K562 (cell line): ENCODE results near the gene PALM3. TPM values are rescaled to one million over a fixed set of nuclear protein-coding genes. Genes with fewer than 3 reads are reported as not detected.

ENCODE experiments used
- ARID3A ChIP-seq: IDR thresholded peaks from 2 replicates; pipeline ENCODE4 v1.6.1; 2012; ENCODE audit warnings: low read depth, low read length, improper control_type of control experiment, borderline replicate concordance
- ARID4B ChIP-seq: sonication (generic); formaldehyde crosslinking; IDR thresholded peaks from 2 replicates; pipeline ENCODE4 v1.8.0; 2022; ENCODE audit warnings: mild to moderate bottlenecking, missing genetic modification reagents
- CHD2 ChIP-seq: IDR thresholded peaks from 2 replicates; pipeline ENCODE4 v1.6.1; 2011; ENCODE audit warnings: low read depth, low read length
- CSDE1 ChIP-seq, 2 experiments: fragments of 450-650 bp; IDR thresholded peaks; 2 replicates each; pipeline ENCODE4 v1.6.1; 2016; ENCODE audit warnings: mild to moderate bottlenecking in 1 of 2
- E2F6 ChIP-seq, 2 experiments: IDR thresholded peaks; 2 replicates each; pipeline ENCODE4 v1.6.1; 2011; ENCODE audit warnings: borderline replicate concordance in 1 of 2, control low read depth in 1 of 2, low read depth in 1 of 2, low read length in 1 of 2, mild to moderate bottlenecking in 1 of 2, mixed read lengths in 1 of 2, moderate library complexity in 1 of 2; ENCODE audit not compliant: insufficient read depth in 1 of 2, insufficient read length in 1 of 2, poor library complexity in 1 of 2, severe bottlenecking in 1 of 2; ENCODE audit errors: extremely low read depth in 1 of 2
- ESRRA ChIP-seq: fragments of 450-650 bp; IDR thresholded peaks from 2 replicates; pipeline ENCODE4 v1.6.1; 2014; ENCODE audit warnings: low read depth, mild to moderate bottlenecking, moderate library complexity, borderline replicate concordance
- FOXK2 ChIP-seq, 2 experiments: fragments of 450-650 bp; IDR thresholded peaks in 1 of 2; conservative IDR thresholded peaks in 1 of 2; 2 replicates each; pipeline ENCODE4 v1.6.1; 2016; ENCODE audit warnings: low read depth in 2 of 2, mild to moderate bottlenecking in 1 of 2
- HCFC1 ChIP-seq: IDR thresholded peaks from 2 replicates; pipeline ENCODE4 v1.6.1; 2012; ENCODE audit warnings: low read depth, low read length, improper control_type of control experiment
- HDAC1 ChIP-seq, 2 experiments: fragments of 450-650 bp; IDR thresholded peaks; 2 replicates each; pipeline ENCODE4 v1.6.1; 2016 to 2017; ENCODE audit warnings: inconsistent platforms in 1 of 2, mild to moderate bottlenecking in 1 of 2, moderate library complexity in 1 of 2
- HNRNPK ChIP-seq: fragments of 200-400 bp; formaldehyde crosslinking; IDR thresholded peaks from one replicate; pipeline ENCODE4 v1.6.1; 2018; ENCODE audit warnings: mild to moderate bottlenecking, low read depth, low read length; ENCODE audit not compliant: poor library complexity, severe bottlenecking
- MBD2 ChIP-seq: sonication (generic); IDR thresholded peaks from 2 replicates; pipeline ENCODE4 v1.6.1; 2016; ENCODE audit warnings: low read depth, borderline replicate concordance
- MXI1 ChIP-seq: IDR thresholded peaks from 2 replicates; pipeline ENCODE4 v1.6.1; 2011; ENCODE audit warnings: low read depth, mild to moderate bottlenecking, improper control_type of control experiment, low read length
- NFE2 ChIP-seq: IDR thresholded peaks from 2 replicates; pipeline ENCODE4 v1.6.1; 2014; ENCODE audit warnings: antibody characterized with exemption, low read depth
- PCBP1 ChIP-seq: fragments of 200-400 bp; formaldehyde crosslinking; IDR thresholded peaks from 2 replicates; pipeline ENCODE4 v1.6.1; 2018; ENCODE audit warnings: mild to moderate bottlenecking, low read depth, low read length; ENCODE audit not compliant: poor library complexity, severe bottlenecking
- PPARD ChIP-seq: fragments of 250-450 bp; sonication (Bioruptor Pico); IDR thresholded peaks from 2 replicates; pipeline ENCODE4 v1.8.0; 2022; ENCODE audit warnings: inconsistent platforms, mild to moderate bottlenecking, moderate library complexity
- RBFOX2 ChIP-seq: fragments of 200-400 bp; formaldehyde crosslinking; IDR thresholded peaks from 2 replicates; pipeline ENCODE4 v1.6.1; 2017; ENCODE audit warnings: low read depth, mild to moderate bottlenecking, low read length, moderate library complexity
- THRA ChIP-seq: fragments of 450-650 bp; IDR thresholded peaks from 2 replicates; pipeline ENCODE4 v1.6.1; 2017; ENCODE audit warnings: mild to moderate bottlenecking, moderate library complexity
- ZNF263 ChIP-seq: sonication (generic); formaldehyde crosslinking; IDR thresholded peaks from 2 replicates; pipeline ENCODE4 v1.8.0; 2022; ENCODE audit warnings: mild to moderate bottlenecking, missing genetic modification reagents, borderline replicate concordance
- ZNF561 ChIP-seq: fragments of 450-650 bp; formaldehyde crosslinking; conservative IDR thresholded peaks from 2 replicates; pipeline ENCODE4 v1.4.0; 2020; ENCODE audit warnings: mild to moderate bottlenecking, moderate library complexity
- polyA plus RNA-seq, 8 experiments: library from polyadenylated mRNA; depleted of rRNA in 4 of 8; stranded (reverse) in 5 of 8; unstranded in 3 of 8; fragments of >200 nt; fragmentation: Nextera tagmentation in 2 of 8; fragmentation: Illumina TruSeq in 1 of 8; extraction: Ambion mirVana in 2 of 8; extraction: Trizol in 1 of 8; gene quantifications; 2 replicates each; pipeline versions ENCODE4 v1.2.1 to v1.2.3, GENCODE V29; 2011 to 2014; ENCODE audit warnings: inconsistent platforms in 1 of 8, missing spikeins in 1 of 8
- total RNA-seq, 7 experiments: library from RNA; depleted of rRNA in 6 of 7; stranded (reverse); fragments of >200 nt in 6 of 7; fragmentation: Illumina TruSeq in 2 of 7; extraction: Trizol in 2 of 7; gene quantifications; 2 replicates each; pipeline versions ENCODE4 v1.2.1 to v1.2.3, GENCODE V29; 2011 to 2021; ENCODE audit warnings: low replicate concordance in 1 of 7

Gene PALM3
- total and polyA plus RNA-seq, 9 of the 15 experiments (the other 6 are each of a cell fraction or from before 2014, with no cell fraction given): 0.07 to 9.3 (median 3.3) TPM

- TF ChIP-seq E2F6 (IDR thresholded peaks at IDR 0.05; ENCODE audit: borderline replicate concordance in 1 of 2, extremely low read depth in 1 of 2, insufficient read depth in 1 of 2, insufficient read length in 1 of 2, low read depth in 1 of 2, low read length in 1 of 2, poor library complexity in 1 of 2, severe bottlenecking in 1 of 2): peak; percentile 76
- TF ChIP-seq MBD2: peak; percentile 100
- no peak for TF ChIP-seq ESRRA
- peak in 1 of 2 experiments; percentile 14; a peak in 2 of 4 replicates for TF ChIP-seq HDAC1 (IDR thresholded peaks at IDR 0.05)
- peak in 1 of 2 experiments; percentile 98; a peak in 2 of 4 replicates for TF ChIP-seq CSDE1 (IDR thresholded peaks at IDR 0.05)
- no peak for TF ChIP-seq PPARD (CRISPR knock-in tag)
- TF ChIP-seq ZNF263: no peak
- peak; percentile 100 for TF ChIP-seq MXI1
- TF ChIP-seq ARID4B (CRISPR knock-in tag): peak; percentile 25; the same call in 1 of the 2 replicates
- TF ChIP-seq NFE2: no peak
- peak; percentile 92 for TF ChIP-seq CHD2
- peak; percentile 95 for TF ChIP-seq ARID3A
- TF ChIP-seq HCFC1: peak; percentile 94
- no peak for TF ChIP-seq HNRNPK
- TF ChIP-seq ZNF561 (CRISPR knock-in tag): no peak
- TF ChIP-seq THRA: no peak
- TF ChIP-seq RBFOX2: peak; percentile 51
- no peak for TF ChIP-seq PCBP1
- peak; percentile 40 to 59; a peak in 3 of 4 replicates for TF ChIP-seq FOXK2 (conservative IDR thresholded peaks at IDR 0.05 in 1 of 2, IDR thresholded peaks at IDR 0.05 in 1 of 2; ENCODE audit: low read depth in 2 of 2)
Observed at GRCh38 chr19:14006085-14006765, 55.7 kb downstream of the PALM3 start, which contains the start of gene RFX1 (continued).
